CD4-positive, alpha-beta T cell treated with Interferon gamma for 1 hour (primary cell): ENCODE measurements around the gene FAM20C.
"Not testable (repeated sequence)": the region's sequence is repeated elsewhere in the genome, so short reads cannot be mapped to it uniquely, and the experiment has no call there.

Experiments used
- DNase-seq: peaks from one replicate; pipeline ENCODE4 v3.0.0-alpha.2; 2020

FAM20C gene

GRCh38 chr7:174716-175115 is 17.7 kb upstream of the FAM20C start:
- no peak for DNase-seq

- no peak for DNase-seq
These were observed 16.4 kb upstream of the FAM20C start for GRCh38 chr7:175955-176354.

GRCh38 chr7:176381-176780 is 16.0 kb upstream of the FAM20C start:
- DNase-seq, result no peak

- no peak for DNase-seq
These were observed 15.4 kb upstream of the FAM20C start for GRCh38 chr7:176786-177459.

- no peak for DNase-seq
These were observed 13.9 kb upstream of the FAM20C start for GRCh38 chr7:178444-178843.

- no peak for DNase-seq
These were observed 13.1 kb upstream of the FAM20C start for GRCh38 chr7:179209-179681.

- DNase-seq, result no peak
These were observed 12.2 kb upstream of the FAM20C start for GRCh38 chr7:179948-180694.

GRCh38 chr7:181738-182137 is 10.6 kb upstream of the FAM20C start:
- DNase-seq, result no peak

- DNase-seq, result not testable (repeated sequence)
These were observed 9.9 kb upstream of the FAM20C start for GRCh38 chr7:182502-182901.

- DNase-seq, result no peak
These were observed 8.7 kb upstream of the FAM20C start for GRCh38 chr7:183496-184292.

- no peak for DNase-seq
These were observed 7.8 kb upstream of the FAM20C start for GRCh38 chr7:184294-185264.

GRCh38 chr7:186516-187113 is 5.8 kb upstream of the FAM20C start:
- no peak for DNase-seq

- DNase-seq, result peak; percentile 13
These were observed 5.0 kb upstream of the FAM20C start for GRCh38 chr7:187227-187927.

GRCh38 chr7:188174-188573 is 4.2 kb upstream of the FAM20C start:
- DNase-seq, result no peak

- no peak for DNase-seq
These were observed 3.5 kb upstream of the FAM20C start for GRCh38 chr7:188727-189500.

- no peak for DNase-seq
These were observed 2.7 kb upstream of the FAM20C start for GRCh38 chr7:189719-190118.

- DNase-seq, result no peak
These were observed 2.2 kb upstream of the FAM20C start for GRCh38 chr7:190196-190595.

- DNase-seq, result no peak
These were observed 1.0 kb upstream of the FAM20C start for GRCh38 chr7:191105-191980.

GRCh38 chr7:192701-193480 is 520 bp downstream of the FAM20C start:
- no peak for DNase-seq
